ENCODE measurements around the gene MTAP.

Gene MTAP

GRCh38 chr9:21803649-21804048 lies 1.2 kb downstream of the MTAP start:
- peak overlapping the region; percentile 81 for H3K27ac ChIP-seq

GRCh38 chr9:21804331-21804730 lies 1.9 kb downstream of the MTAP start:
- no peak for DNase-seq (ENCODE audit: low read depth, low spot score)
- no peak overlapping the region for H3K27ac ChIP-seq

More at GRCh38 chr9:21803649-21804048, 1.2 kb downstream of the MTAP start:
- DNase-seq (ENCODE audit: low read depth, low spot score), result no peak

DNA sequence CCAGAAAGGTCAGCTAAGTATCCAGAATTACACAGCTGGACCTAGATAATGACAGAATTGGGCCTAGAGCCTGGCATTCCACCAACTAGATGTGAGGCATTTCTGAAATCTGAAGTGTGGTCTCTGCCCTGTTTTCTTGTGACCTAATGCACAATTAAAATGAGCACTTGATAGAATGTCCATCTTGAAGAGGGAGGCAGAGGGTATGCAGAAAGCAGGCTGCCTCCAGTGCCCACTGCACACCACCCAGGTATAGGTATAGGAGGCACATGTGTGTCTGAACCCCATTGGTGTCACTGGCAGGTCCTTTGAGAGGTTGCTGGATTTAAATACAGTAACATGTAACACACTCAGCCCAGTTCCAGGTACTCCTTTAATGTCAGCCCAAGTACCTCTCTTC lies 2.4 kb downstream of the MTAP start:
- DNase-seq (ENCODE audit: low read depth, low spot score), result no peak
- no peak overlapping the region for H3K27ac ChIP-seq

DNA sequence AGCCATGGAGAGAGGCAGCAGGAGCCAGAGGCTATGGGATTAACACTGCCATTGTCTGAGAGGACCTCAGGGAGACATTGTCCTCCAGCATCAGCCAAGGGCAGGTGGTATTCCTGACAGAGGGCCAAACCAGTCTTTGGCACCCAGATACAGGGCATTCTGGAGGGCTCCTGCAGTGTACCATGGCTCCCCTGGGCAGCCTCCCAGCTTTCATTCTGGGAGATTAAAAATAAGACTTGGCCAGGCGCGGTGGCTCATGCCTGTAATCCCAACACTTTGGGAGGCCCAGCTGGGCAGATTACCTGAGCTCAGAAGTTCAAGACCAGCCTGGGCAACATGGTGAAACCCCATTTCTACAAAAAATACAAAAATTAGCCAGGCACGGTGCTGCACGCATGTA lies 4.2 kb downstream of the MTAP start:
- H3K27ac ChIP-seq, result no peak overlapping the region
- no peak for DNase-seq (ENCODE audit: low read depth, low spot score)

GRCh38 chr9:21810388-21810787 lies 8.0 kb downstream of the MTAP start:
- peak overlapping the region; percentile 78 for H3K27ac ChIP-seq
- peak; percentile 66 for DNase-seq (ENCODE audit: low read depth, low spot score)

GRCh38 chr9:21810881-21811280 lies 8.4 kb downstream of the MTAP start:
- H3K27ac ChIP-seq, result peak overlapping the region; percentile 78
- DNase-seq (ENCODE audit: low read depth, low spot score), result no peak

DNA sequence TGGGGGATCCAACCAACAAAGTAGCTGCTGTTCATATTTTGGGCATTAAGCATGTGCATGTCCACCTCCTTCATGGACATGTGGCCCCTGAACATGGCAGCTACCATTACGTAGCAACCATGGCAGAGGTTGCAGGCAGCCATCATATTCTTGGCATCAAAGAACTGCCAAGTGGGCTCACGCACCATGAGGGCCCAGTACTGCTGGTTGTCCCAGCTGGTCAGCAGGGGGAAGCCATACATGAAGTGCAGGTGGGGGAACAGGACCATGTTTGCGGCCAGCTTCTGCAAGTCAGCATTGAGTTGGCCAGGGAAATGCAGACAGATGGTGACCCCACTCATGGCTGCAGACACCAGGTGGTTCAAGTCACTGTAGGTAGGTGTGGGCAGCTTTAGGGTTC lies 9.5 kb downstream of the MTAP start:
- peak overlapping the region; percentile 78 for H3K27ac ChIP-seq
- DNase-seq (ENCODE audit: low read depth, low spot score), result no peak

DNA sequence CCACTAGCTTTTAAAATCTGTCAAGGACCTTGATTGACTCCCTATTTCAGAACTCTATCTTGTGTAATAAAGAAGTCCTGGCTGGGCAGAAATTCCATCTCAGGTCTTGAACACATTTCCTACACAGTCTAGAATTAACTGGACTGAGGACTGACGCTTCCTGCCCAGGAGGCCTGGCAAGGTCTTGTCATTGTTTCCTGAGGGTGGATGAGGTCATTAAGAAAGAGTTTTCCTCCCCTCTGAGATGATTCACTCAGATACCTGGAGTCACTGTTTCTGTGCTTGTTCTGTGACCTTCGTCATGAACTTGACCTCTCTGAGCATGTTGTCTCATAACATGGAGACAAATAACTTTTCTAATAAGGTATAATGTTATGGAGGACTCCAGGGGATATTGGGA lies 10.0 kb downstream of the MTAP start:
- peak; percentile 72 for DNase-seq (ENCODE audit: low read depth, low spot score)
- H3K27ac ChIP-seq, result peak overlapping the region; percentile 78

- DNase-seq (ENCODE audit: low read depth, low spot score), result no peak
- H3K27ac ChIP-seq, result peak overlapping the region; percentile 78
Measured at GRCh38 chr9:21812946-21813568, 10.6 kb downstream of the MTAP start.

GRCh38 chr9:21813575-21814473 lies 11.4 kb downstream of the MTAP start:
- DNase-seq (ENCODE audit: low read depth, low spot score), result peak; percentile 53
- H3K27ac ChIP-seq, result peak overlapping the region; percentile 78

DNA sequence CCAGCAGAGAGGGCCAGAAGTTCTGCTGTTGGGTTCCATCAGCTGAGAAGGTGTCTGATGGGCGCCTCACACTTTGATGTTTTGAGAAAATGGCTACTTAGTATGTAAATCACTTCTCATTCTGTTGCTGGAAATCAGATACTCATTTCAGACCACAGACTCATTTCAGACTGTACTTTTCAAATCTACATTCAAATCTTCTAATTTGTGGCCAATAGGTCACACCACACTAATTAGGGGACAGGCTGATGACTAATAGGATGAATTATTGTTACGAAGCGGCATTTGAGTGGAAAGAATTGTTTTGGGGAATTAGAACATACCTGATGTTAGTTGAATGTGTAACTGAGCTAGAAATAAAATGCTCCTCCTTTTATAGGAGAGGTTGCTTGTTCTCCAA lies 13.2 kb downstream of the MTAP start:
- no peak for DNase-seq (ENCODE audit: low read depth, low spot score)
- no peak overlapping the region for H3K27ac ChIP-seq

DNA sequence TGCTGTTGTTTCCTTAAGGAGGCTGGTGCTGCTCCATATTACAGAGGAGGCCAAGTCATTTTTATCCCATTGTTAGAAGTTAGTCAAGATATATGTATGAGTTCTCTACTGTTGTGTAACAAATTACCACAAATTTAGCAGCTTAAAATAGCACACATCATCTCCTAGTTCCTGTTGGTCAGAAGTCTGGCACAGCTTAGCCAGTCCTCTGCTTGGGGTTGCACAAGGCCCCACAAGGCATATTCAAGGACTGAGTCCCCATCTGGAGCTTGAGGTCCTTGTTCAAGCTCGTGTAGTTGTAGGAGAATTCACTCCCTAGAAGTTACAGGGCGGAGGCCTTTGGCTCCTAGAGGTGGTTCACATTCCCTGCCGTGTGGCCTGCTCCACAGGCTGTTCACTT lies 14.7 kb downstream of the MTAP start:
- no peak for DNase-seq (ENCODE audit: low read depth, low spot score)
- no peak overlapping the region for H3K27ac ChIP-seq

DNA sequence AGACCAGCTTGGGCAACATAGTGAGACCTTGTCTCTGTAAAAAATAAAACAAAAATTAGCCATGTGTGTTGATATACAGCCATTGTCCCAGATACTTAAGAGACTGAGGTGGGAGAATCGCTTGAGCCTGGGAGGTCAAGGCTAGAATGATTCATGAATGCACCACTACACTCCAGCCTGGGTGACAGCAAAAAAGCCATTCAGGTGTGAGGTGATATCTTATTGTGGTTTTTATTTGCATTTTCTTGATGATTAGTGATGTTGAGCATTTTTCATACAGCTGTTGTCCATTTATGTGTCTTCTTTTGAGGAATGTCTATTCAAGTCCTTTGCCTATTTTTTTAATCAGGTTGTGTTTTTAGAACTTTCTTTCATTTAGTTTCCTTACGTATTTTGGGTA lies 23.2 kb downstream of the MTAP start:
- no peak overlapping the region for H3K27ac ChIP-seq
- no peak for DNase-seq (ENCODE audit: low read depth, low spot score)

DNA sequence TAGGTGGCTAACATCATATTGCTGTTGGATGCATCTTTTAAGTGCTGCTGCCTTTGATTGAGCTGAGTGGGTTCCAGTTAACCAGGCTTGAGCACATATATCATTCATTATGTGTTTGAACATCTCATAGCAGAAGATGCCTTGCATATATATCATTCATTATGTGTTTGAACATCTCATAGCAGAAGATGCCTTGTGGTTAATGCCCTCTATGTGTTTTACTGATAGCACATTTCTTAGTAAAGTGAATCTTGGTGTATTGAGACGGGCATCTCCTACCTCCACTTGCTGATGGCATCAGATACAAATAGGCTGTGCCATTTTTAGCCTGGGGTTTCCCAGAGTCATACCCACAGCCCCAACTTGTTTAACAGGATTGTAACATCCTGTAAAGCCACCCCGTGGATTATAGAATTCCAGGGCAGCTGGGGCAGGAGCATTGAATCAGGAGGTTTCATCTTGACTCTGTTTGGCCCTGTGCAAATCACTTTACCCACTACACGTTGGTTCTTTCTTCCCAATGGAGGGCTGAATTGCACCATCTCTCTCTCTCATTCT lies 26.5 kb downstream of the MTAP start:
- H3K27ac ChIP-seq, result peak overlapping the region; percentile 85
- DNase-seq (ENCODE audit: low read depth, low spot score), result peak; percentile 70

DNA sequence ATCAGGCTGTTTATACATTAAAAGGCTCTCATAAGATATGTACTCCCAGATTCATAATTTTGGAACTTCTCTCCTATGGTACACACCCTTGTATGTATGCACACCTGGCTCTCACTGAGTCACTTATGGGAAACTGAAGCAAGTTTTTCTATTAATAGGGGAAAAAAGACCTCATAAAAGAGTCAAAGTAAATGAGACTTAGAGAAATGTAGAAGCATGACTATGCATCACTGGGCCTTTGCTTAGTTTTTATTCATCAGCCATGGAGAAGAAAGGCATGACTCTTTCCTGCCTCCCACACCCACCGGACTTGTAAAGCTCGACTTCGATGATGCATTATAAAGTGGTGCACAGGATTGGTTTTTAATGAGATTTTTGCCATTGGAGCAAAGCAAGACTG lies 28.2 kb downstream of the MTAP start:
- DNase-seq (ENCODE audit: low read depth, low spot score), result peak; percentile 92
- H3K27ac ChIP-seq, result peak overlapping the region; percentile 85

DNA sequence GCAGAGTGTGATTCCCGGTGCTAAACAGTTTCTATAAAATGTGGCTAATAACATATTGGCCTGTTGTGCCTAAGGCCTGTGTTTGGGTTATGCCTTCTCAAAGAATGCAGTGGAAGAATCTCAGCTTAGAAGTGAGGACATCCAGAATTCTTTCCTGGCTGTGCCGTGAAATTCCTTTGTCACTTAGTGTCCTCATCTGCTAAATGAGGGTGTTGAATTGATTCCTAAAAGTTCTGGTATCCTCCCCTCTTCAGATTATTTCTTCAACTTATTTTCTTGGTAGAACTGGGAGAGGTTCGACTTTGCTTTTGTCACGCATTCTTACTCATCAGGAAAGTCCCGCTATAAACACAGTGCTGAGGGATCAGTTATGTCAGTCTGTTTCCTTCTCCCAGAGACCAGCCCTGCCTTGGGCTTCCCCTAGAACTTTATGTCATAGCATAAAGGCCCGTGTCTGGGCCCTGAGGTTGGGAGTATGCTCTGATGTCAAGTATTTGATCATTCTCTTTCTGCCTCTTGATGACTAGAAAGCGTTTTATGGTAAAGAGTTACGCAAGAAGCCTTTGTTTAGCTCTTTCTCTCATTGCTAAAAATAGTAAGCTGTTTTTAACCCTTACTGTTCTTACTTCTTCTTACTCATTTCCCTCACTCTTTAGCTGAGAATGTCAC lies 29.5 kb downstream of the MTAP start:
- H3K27ac ChIP-seq, result peak overlapping the region; percentile 85
- DNase-seq (ENCODE audit: low read depth, low spot score), result peak; percentile 97

GRCh38 chr9:21833090-21833801 lies 30.8 kb downstream of the MTAP start:
- peak; percentile 94 for DNase-seq (ENCODE audit: low read depth, low spot score)

GRCh38 chr9:21835121-21835520 lies 32.7 kb downstream of the MTAP start:
- DNase-seq (ENCODE audit: low read depth, low spot score), result no peak
- peak overlapping the region; percentile 82 for H3K27ac ChIP-seq

More at GRCh38 chr9:21833090-21833801, 30.8 kb downstream of the MTAP start:
- peak overlapping the region; percentile 85 for H3K27ac ChIP-seq

DNA sequence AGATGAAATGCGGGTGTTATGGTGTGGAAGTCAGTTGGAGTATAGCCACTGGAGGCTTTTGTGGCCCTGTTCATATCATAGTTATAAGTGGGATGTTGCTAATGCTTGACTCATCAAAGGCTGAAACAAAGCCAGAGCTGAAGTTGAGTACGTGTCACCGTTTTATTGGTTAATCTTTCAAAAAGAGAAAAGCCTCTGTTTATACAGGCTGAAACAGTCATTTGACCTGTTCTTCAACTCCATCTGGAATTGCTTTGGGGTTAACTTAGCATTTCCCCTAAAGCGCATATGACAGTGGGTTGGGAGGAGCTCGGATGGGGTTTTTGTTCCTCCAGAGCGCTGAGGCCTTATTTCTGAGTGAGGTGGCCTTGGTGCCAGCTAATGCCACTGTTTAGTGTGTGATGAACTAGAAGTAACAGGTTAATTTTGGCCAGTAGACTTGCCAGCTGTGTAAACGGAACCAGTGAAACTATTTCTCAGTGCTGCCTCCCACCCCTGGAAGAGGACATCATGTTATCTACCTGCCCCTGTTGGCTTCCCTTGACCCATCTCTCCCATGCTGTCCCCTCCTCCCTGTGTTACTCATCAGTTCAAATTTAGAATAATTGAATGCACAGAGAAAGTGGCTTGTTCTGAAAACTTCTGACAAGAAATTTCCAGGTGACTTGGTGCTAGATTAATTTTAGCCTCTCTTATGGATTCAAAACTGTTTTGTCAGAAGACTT lies 34.2 kb downstream of the MTAP start:
- DNase-seq (ENCODE audit: low read depth, low spot score), result peak; percentile 98
- peak overlapping the region; percentile 82 for H3K27ac ChIP-seq

Measured in epithelial cell of prostate (primary cell).